Gastrocnemius medialis (tissue), 4 donors: ENCODE data around the gene STK33. TPM values are rescaled to one million over a fixed set of nuclear protein-coding genes. Genes with fewer than 3 reads are reported as not detected.

Experiments
- ATAC-seq, 2 donors: fragments of 150-250 bp; one replicate each; pipeline ENCODE4 v1.9.1; 2016
- DNase-seq, 2 donors: peaks; one replicate each; pipeline ENCODE4 v3.0.0-alpha.2; 2019
- H3K27ac ChIP-seq, 4 donors: fragments of 200-600 bp; sonication (generic); 1 replicate in 1 of 4; 2 replicates in 3 of 4; pipeline ENCODE4 v1.5.1; 2016 to 2018; ENCODE audit warnings: mild to moderate bottlenecking in 2 of 4, moderate library complexity in 1 of 4
- H3K27me3 ChIP-seq, 3 donors: fragments of 200-600 bp; sonication (generic) in 2 of 3; 1 replicate in 1 of 3; 2 replicates in 2 of 3; pipeline versions ENCODE4 v1.5.1 to v1.6.0; 2016 to 2019; ENCODE audit warnings: mild to moderate bottlenecking in 1 of 3, moderate library complexity in 1 of 3
- H3K36me3 ChIP-seq, 2 donors: fragments of 200-600 bp; sonication (generic) in 1 of 2; one replicate each; pipeline ENCODE4 v1.5.1; 2017 to 2018
- H3K4me1 ChIP-seq, 2 donors: fragments of 200-600 bp; sonication (generic) in 1 of 2; one replicate each; pipeline ENCODE4 v1.5.1; 2016 to 2017; ENCODE audit warnings: mild to moderate bottlenecking in 2 of 2
- H3K4me3 ChIP-seq, 4 donors: fragments of 200-600 bp; sonication (generic) in 3 of 4; 1 replicate in 1 of 4; 2 replicates in 3 of 4; pipeline ENCODE4 v1.5.1; 2016 to 2019; ENCODE audit warnings: mild to moderate bottlenecking in 2 of 4
- H3K9me3 ChIP-seq, 3 donors: fragments of 200-600 bp; sonication (generic) in 2 of 3; 1 replicate in 1 of 3; 2 replicates in 2 of 3; pipeline ENCODE4 v1.5.1; 2016 to 2019
- CTCF ChIP-seq, 5 experiments: fragments of 450-650 bp in 3 of 5; fragments of 200-600 bp in 2 of 5; sonication (generic) in 2 of 5; IDR thresholded peaks in 4 of 5; conservative IDR thresholded peaks in 1 of 5; 1 replicate in 4 of 5; 2 replicates in 1 of 5; pipeline ENCODE4 v1.5.1; 2016 to 2019; ENCODE audit warnings: antibody characterized with exemption in 5 of 5, mild to moderate bottlenecking in 3 of 5, moderate library complexity in 3 of 5
- POLR2A ChIP-seq, 2 donors: fragments of 450-650 bp; IDR thresholded peaks; one replicate each; pipeline ENCODE4 v1.6.1; 2017; ENCODE audit warnings: antibody characterized with exemption in 2 of 2, mild to moderate bottlenecking in 2 of 2, moderate library complexity in 2 of 2
- in situ Hi-C, 4 donors: fragments of 200-750 bp; cut with MboI; loops; one replicate each; pipeline versions ENCODE4 v1.15.0 to v1.8.0; 2017; ENCODE audit warnings: low sequenced_read_pairs in 4 of 4
- intact Hi-C: fragments of 100-400 bp; cut with DNase I; formaldehyde crosslinking; loops from one replicate; pipeline ENCODE4 v1.15.1; 2023; ENCODE audit warnings: low total_unique reads
- total RNA-seq, 4 donors: library from RNA; depleted of rRNA; stranded (reverse); fragments of >200 nt; gene quantifications; one replicate each; pipeline versions ENCODE4 v1.1.0 to v1.2.3, GENCODE V29; 2016

STK33 gene
- total RNA-seq, 4 donors from 2014 or later = 0.66 to 13.5 (median 2.3) TPM

- intact Hi-C loops (no loop called here), in situ Hi-C loops (loop anchor here in 1 of 4 donors (25.0 kb wide), 1 partner anchor 217 kb away; no protein-coding TSS in a partner anchor)
- no peaks in the 10 kb centered on the region for H3K27me3 ChIP-seq
- DNase-seq (no peak), ATAC-seq (no peak)
- no peaks in the 10 kb centered on the region for H3K36me3 ChIP-seq
- H3K4me3 ChIP-seq = no peak overlapping the region
- H3K9me3 ChIP-seq = no peaks in the 10 kb centered on the region
- no peaks in the 10 kb centered on the region for H3K4me1 ChIP-seq
- TF ChIP-seq CTCF (IDR thresholded peaks at IDR 0.05 in 4 of 5, conservative IDR thresholded peaks at IDR 0.05 in 1 of 5) (no peak), POLR2A (IDR thresholded peaks at IDR 0.05) (no peak)
- H3K27ac ChIP-seq = no peak overlapping the region
Measured at GRCh38 chr11:8345179-8345578, 248.8 kb downstream of the STK33 start.

GRCh38 chr11:8344346-8344745, 249.7 kb downstream of the STK33 start:
- H3K9me3 ChIP-seq = no peaks in the 10 kb centered on the region
- ATAC-seq (no peak), DNase-seq (no peak)
- H3K36me3 ChIP-seq = no peaks in the 10 kb centered on the region
- in situ Hi-C loops = loop anchor here in 1 of 4 donors (25.0 kb wide), 1 partner anchor 218 kb away; no protein-coding TSS in a partner anchor
- H3K4me3 ChIP-seq = no peak overlapping the region
- no peaks in the 10 kb centered on the region for H3K4me1 ChIP-seq
- intact Hi-C loops = no loop called here
- H3K27me3 ChIP-seq = no peaks in the 10 kb centered on the region
- no peak overlapping the region for H3K27ac ChIP-seq
- TF ChIP-seq CTCF (IDR thresholded peaks at IDR 0.05 in 4 of 5, conservative IDR thresholded peaks at IDR 0.05 in 1 of 5) (no peak), POLR2A (IDR thresholded peaks at IDR 0.05) (no peak)

GRCh38 chr11:8342821-8343681, 251.0 kb downstream of the STK33 start:
- ATAC-seq = no peak
- in situ Hi-C loops = loop anchor here in 1 of 4 donors (25.0 kb wide), 1 partner anchor 219 kb away; no protein-coding TSS in a partner anchor
- Histone ChIP-seq H3K36me3 (no peaks in the 10 kb centered on the region), H3K4me1 (no peaks in the 10 kb centered on the region), H3K27me3 (no peaks in the 10 kb centered on the region), H3K27ac (no peak overlapping the region), H3K4me3 (no peak overlapping the region), H3K9me3 (no peaks in the 10 kb centered on the region)
- intact Hi-C loops = no loop called here
- DNase-seq = no peak
- TF ChIP-seq POLR2A (IDR thresholded peaks at IDR 0.05) = no peak
- no peak for TF ChIP-seq CTCF (IDR thresholded peaks at IDR 0.05 in 4 of 5, conservative IDR thresholded peaks at IDR 0.05 in 1 of 5)

GRCh38 chr11:8341996-8342395, 252.0 kb downstream of the STK33 start:
- H3K27me3 ChIP-seq = no peaks in the 10 kb centered on the region
- no peak for TF ChIP-seq POLR2A (IDR thresholded peaks at IDR 0.05)
- TF ChIP-seq CTCF (IDR thresholded peaks at IDR 0.05 in 4 of 5, conservative IDR thresholded peaks at IDR 0.05 in 1 of 5) = no peak
- H3K4me3 ChIP-seq = no peak overlapping the region
- H3K27ac ChIP-seq = no peak overlapping the region
- no peaks in the 10 kb centered on the region for H3K9me3 ChIP-seq
- no peak for DNase-seq
- H3K4me1 ChIP-seq = no peaks in the 10 kb centered on the region
- no peak for ATAC-seq
- no peaks in the 10 kb centered on the region for H3K36me3 ChIP-seq
- in situ Hi-C loops = loop anchor here in 1 of 4 donors (25.0 kb wide), 1 partner anchor 220 kb away; no protein-coding TSS in a partner anchor
- intact Hi-C loops = no loop called here

Other genes starting within 250 kb of the STK33 start
- gene TRIM66, start 88.4 kb upstream of the STK33 start, total RNA-seq = 1 to 10 TPM in 2 of 4 donors, under 1 TPM in 2; 0.55 to 6.5 (median 1.1) TPM
- 100 to 1,000 TPM; 598 to 693 (median 633) TPM for gene RPL27A, start 88.6 kb upstream of the STK33 start, total RNA-seq